KG1 (cell line): ENCODE data around the gene KLHL24.
"Not testable (repeated sequence)": the region's sequence is repeated elsewhere in the genome, so short reads cannot be mapped to it uniquely, and the experiment has no call there.

Experiments
- DNase-seq: peaks from one replicate; lab custom pipeline; 2025; lab: John Stamatoyannopoulos, UW

Gene KLHL24

DNA sequence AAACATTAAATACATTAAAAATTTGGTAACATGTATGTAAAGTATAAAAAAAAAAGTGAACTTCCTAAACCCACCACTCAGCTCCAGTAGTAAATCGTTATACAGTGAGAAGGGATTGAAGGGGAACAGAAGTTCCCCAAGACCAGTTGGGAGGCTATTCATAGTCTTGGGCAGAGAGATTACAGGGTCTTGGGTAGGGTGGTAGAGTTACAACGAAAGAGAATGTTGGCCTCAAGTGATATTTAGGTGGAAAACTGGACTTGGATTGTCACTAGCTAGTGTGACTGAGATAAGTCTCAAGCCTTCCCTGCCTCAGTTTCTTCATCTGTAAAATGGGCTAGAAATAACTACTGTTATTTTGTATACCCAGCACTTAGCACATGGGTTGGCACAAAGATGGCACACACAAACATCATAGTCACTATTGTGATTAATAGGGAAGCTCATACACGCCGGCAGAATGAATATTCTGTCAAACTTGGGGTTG, 61.7 kb downstream of the KLHL24 start:
- no peak for DNase-seq

DNA sequence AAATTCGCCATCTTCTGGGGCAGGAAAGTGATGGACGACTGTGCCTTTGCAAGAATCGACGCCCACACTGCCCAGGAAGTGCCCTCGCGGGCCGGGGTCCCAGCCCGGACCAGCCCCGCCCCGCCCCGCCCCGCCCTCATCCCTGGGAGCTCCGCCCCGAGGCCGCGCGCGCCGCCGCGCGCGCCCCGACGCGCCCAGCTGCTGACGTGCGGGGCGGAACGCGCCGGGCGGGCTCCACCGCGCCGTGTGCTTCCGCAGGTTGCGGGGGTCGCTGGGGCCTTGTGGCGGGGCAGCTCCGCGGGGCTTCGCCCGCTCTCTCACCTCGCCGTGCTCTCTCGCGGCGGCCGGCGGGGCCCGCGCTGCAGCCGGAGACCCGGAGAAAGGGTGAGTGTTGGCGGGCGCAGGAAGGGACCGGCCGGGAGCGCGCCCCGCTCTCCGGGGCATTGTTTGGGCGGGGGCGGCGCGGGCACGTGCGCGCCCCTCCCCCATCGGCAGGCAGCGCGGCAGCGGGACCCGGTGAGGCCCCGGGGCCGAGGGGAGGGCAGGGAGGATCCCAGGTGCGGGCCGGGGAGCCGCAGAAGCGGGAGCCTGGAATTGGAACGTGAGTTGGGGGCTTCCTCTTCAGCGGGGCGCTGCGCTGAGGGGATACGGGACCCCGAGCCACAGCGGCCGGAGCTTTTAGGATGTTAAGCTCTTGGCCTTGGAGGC, 62.3 kb downstream of the KLHL24 start, which contains the start of gene YEATS2:
Gene YEATS2 (plus strand): TSS at position 188 of the 708 bp plus-strand sequence. CDS start 17,366 bp downstream, outside the sequence.
- no peak for DNase-seq

DNA sequence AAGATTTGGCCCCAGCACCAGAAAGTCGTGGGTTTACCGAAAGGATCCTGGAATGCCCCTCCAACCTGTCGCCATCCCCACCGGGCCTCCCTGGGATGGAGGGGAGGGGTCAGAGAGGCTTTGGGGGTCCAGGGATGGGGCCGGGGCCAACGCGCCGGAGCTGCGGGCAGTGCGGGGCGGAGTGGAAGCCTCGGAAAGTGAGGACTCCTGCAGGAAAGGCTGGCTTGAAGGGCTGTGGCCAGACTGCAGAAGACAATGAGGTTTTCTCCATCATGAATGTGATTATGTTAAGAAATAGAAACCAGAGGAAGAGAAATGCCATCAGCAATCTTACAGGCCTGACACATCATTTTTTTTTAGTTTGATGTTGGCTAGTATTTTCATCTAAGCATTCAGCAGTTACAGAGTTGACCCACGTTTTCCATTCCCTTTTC, 62.9 kb downstream of the KLHL24 start:
- DNase-seq, result no peak

- DNase-seq, result peak; percentile 15
Measured at GRCh38 chr3:183698756-183699155, 63.3 kb downstream of the KLHL24 start.

- no peak for DNase-seq
Measured at GRCh38 chr3:183699238-183699947, 64.0 kb downstream of the KLHL24 start.

DNA sequence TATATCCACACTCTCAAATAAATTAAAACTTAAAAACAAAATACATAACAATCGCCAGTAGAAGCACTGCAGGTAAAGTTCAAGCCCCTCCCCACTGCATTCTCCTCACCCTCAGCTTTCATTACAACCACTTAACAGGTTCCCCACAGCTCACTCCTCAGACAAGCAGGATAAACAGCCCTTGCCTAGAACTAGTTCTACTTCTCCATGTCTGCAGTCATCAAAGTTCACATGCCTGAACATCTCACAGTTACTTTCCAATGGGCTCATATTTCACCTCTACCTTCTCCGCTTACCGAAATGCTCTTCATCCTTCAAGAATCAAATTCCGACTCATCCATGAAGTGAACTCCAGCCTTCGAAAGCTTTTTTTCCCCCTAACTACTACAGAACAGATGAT, 66.3 kb downstream of the KLHL24 start:
- DNase-seq, result no peak

- not testable (repeated sequence) for DNase-seq
Measured at GRCh38 chr3:183703892-183704291, 68.5 kb downstream of the KLHL24 start.

GRCh38 chr3:183710231-183710630, 74.8 kb downstream of the KLHL24 start:
- no peak for DNase-seq

DNA sequence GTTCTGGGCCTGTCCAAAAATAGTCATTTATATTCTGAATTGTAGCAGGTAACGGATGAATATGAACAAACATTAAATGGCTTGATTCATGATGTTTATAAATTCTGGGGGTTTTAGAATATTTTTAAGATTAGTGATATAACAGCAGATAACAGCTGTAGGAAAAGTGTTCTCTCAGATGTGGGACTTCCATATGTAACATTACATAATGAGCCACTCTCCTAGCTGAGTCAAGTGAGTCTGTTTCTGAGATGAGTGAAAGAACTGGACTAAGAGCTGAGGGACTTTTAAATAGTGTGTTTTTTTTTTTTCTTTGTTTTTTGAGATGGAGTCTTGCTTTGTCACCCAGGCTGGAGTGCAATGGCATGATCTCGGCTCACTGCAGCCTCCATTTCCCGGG, 76.1 kb downstream of the KLHL24 start:
- no peak for DNase-seq

DNA sequence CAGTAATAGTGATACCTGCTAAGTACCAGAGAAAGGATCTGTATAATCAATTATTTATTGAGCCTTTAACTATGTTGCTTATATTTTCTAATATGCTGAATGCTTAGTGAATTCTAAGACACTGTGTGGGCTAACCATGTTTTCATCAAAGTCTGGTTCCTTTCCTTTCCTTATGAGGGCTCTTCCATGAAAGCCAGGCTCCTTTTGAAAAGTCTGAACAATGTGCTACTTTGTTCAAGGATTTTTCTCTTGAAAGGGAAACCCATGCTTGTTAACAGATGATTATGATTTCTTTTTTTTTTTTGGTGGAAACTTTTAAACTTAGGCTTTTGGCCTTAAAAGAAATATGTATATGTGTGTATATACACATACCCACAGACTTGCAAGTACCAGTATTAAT, 79.2 kb downstream of the KLHL24 start:
- no peak for DNase-seq

- DNase-seq, result no peak
Measured at GRCh38 chr3:183718012-183718411, 82.6 kb downstream of the KLHL24 start.

- no peak for DNase-seq
Measured at GRCh38 chr3:183725387-183725786, 90.0 kb downstream of the KLHL24 start.

GRCh38 chr3:183728204-183728603, 92.8 kb downstream of the KLHL24 start:
- no peak for DNase-seq

- DNase-seq, result no peak
Measured at GRCh38 chr3:183730361-183730760, 94.9 kb downstream of the KLHL24 start.

GRCh38 chr3:183731611-183732010, 96.2 kb downstream of the KLHL24 start:
- DNase-seq, result no peak

GRCh38 chr3:183733553-183733952, 98.1 kb downstream of the KLHL24 start:
- no peak for DNase-seq
